SK-N-SH (cell line): ENCODE results near the gene SHROOM2. TPM values are rescaled to one million over a fixed set of nuclear protein-coding genes. Genes with fewer than 3 reads are reported as not detected.

ENCODE experiments used
- CTCF ChIA-PET: fragments of 300-600, 350-600 bp; formaldehyde crosslinking; extraction: SDS; loops from one replicate; lab custom pipeline; 2021; lab: Yijun Ruan, JAX
- POLR2A ChIA-PET: fragments of 350-600 bp; sonication (Branson Sonifier 250); formaldehyde crosslinking; extraction: SDS; loops from one replicate; lab custom pipeline; 2020; ENCODE audit warnings: antibody characterized with exemption, inconsistent platforms; lab: Yijun Ruan, JAX
- DNase-seq: peaks from one replicate; pipeline ENCODE4 v3.0.0; 2012
- H2AFZ ChIP-seq: fragments of 200-600 bp; sonication (generic); 2 replicates; pipeline ENCODE4 v1.8.1; 2016; ENCODE audit warnings: antibody characterized with exemption, mild to moderate bottlenecking, low read depth
- H3F3A ChIP-seq: fragments of 200-600 bp; sonication (generic); replicated peaks from 2 replicates; pipeline ENCODE3; 2016; ENCODE audit warnings: antibody characterized with exemption, mild to moderate bottlenecking; ENCODE audit not compliant: insufficient read depth
- H3K27ac ChIP-seq, 2 experiments: fragments of 200-500 bp in 1 of 2; fragments of 200-600 bp in 1 of 2; sonication (Bioruptor generic) in 1 of 2; sonication (generic), shearing (Covaris generic) in 1 of 2; 2 replicates each; pipeline versions ENCODE4 v1.5.1 to v1.6.1; 2014 to 2016; ENCODE audit warnings: low read depth in 2 of 2, inconsistent platforms in 1 of 2, low read length in 1 of 2, mild to moderate bottlenecking in 1 of 2, mixed read lengths in 1 of 2
- H3K27me3 ChIP-seq: fragments of 200-600 bp; sonication (generic), shearing (Covaris generic); 2 replicates; pipeline ENCODE4 v1.6.1; 2016; ENCODE audit warnings: mixed run types; ENCODE audit not compliant: insufficient read depth
- H3K36me3 ChIP-seq, 2 experiments: fragments of 200-500 bp in 1 of 2; fragments of 200-600 bp in 1 of 2; sonication (Bioruptor generic) in 1 of 2; sonication (generic) in 1 of 2; replicated peaks in 1 of 2; 2 replicates each; pipeline versions ENCODE3 to v1.5.1; 2014 to 2016; ENCODE audit warnings: low read length in 1 of 2, mild to moderate bottlenecking in 1 of 2; ENCODE audit not compliant: insufficient read depth in 2 of 2, control insufficient read depth in 1 of 2
- H3K4me1 ChIP-seq, 2 experiments: fragments of 200-500 bp in 1 of 2; fragments of 200-600 bp in 1 of 2; sonication (Bioruptor generic) in 1 of 2; sonication (generic), shearing (Covaris generic) in 1 of 2; 2 replicates each; pipeline versions ENCODE4 v1.5.1 to v1.6.1; 2014 to 2016; ENCODE audit warnings: low read depth in 1 of 2, low read length in 1 of 2, mixed run types in 1 of 2; ENCODE audit not compliant: insufficient read depth in 2 of 2, control insufficient read depth in 1 of 2
- H3K4me2 ChIP-seq: fragments of 200-600 bp; sonication (generic), shearing (Covaris generic); 2 replicates; pipeline ENCODE4 v1.6.1; 2017; ENCODE audit warnings: mixed run types
- H3K4me3 ChIP-seq, 2 experiments: fragments of 200-500 bp in 1 of 2; fragments of 200-600 bp in 1 of 2; sonication (Bioruptor generic) in 1 of 2; sonication (generic), shearing (Covaris generic) in 1 of 2; 2 replicates each; pipeline versions ENCODE4 v1.5.1 to v1.8.1; 2014 to 2016; ENCODE audit warnings: low read depth in 2 of 2, inconsistent platforms in 1 of 2, low read length in 1 of 2, mild to moderate bottlenecking in 1 of 2, mixed read lengths in 1 of 2, moderate library complexity in 1 of 2
- H3K79me2 ChIP-seq: fragments of 200-600 bp; sonication (generic); 2 replicates; pipeline ENCODE4 v1.8.1; 2017; ENCODE audit warnings: mild to moderate bottlenecking; ENCODE audit not compliant: insufficient read depth
- H3K9ac ChIP-seq: fragments of 200-600 bp; sonication (generic); 2 replicates; pipeline ENCODE4 v1.6.1; 2017; ENCODE audit warnings: mixed run types
- H3K9me2 ChIP-seq: fragments of 200-600 bp; sonication (generic); 2 replicates; pipeline ENCODE4 v1.6.1; 2017; ENCODE audit warnings: mixed run types
- H3K9me3 ChIP-seq: fragments of 200-600 bp; sonication (generic); 2 replicates; pipeline ENCODE4 v1.6.1; 2017; ENCODE audit warnings: mixed run types, mild to moderate bottlenecking, moderate library complexity
- H4K20me1 ChIP-seq: fragments of 200-600 bp; sonication (generic); 2 replicates; pipeline ENCODE4 v1.6.1; 2017; ENCODE audit warnings: mild to moderate bottlenecking, mixed run types; ENCODE audit not compliant: insufficient read depth
- ELF1 ChIP-seq: IDR thresholded peaks from 2 replicates; pipeline ENCODE4 v1.4.0; 2012
- EZH2phosphoT487 ChIP-seq: fragments of 200-600 bp; sonication (generic); IDR thresholded peaks from 2 replicates; pipeline ENCODE4 v1.6.1; 2017; ENCODE audit warnings: low read depth, mixed run types, mild to moderate bottlenecking, antibody characterized with exemption, moderate library complexity, borderline replicate concordance
- FOXJ3 ChIP-seq: sonication (generic); formaldehyde crosslinking; IDR thresholded peaks from 2 replicates; pipeline ENCODE4 v1.5.1; 2020; ENCODE audit warnings: mild to moderate bottlenecking, missing genetic modification reagents
- FOXM1 ChIP-seq: IDR thresholded peaks from 2 replicates; pipeline ENCODE4 v1.4.0; 2012; ENCODE audit warnings: low read depth, mild to moderate bottlenecking
- GABPA ChIP-seq: IDR thresholded peaks from 2 replicates; pipeline ENCODE4 v1.4.0; 2012; ENCODE audit warnings: low read depth, mild to moderate bottlenecking
- MXI1 ChIP-seq: IDR thresholded peaks from 2 replicates; pipeline ENCODE4 v1.6.1; 2012; ENCODE audit warnings: mild to moderate bottlenecking, low read depth, low read length, improper control_type of control experiment
- NRF1 ChIP-seq: IDR thresholded peaks from 2 replicates; pipeline ENCODE4 v1.6.1; 2012; ENCODE audit warnings: low read depth, mild to moderate bottlenecking, low read length
- POLR2AphosphoS5 ChIP-seq: IDR thresholded peaks from 2 replicates; pipeline ENCODE4 v1.6.1; 2012; ENCODE audit warnings: low read depth, low read length
- TAF1 ChIP-seq: IDR thresholded peaks from 2 replicates; pipeline ENCODE4 v1.6.1; 2012; ENCODE audit warnings: low read depth, mild to moderate bottlenecking, low read length, moderate library complexity, borderline replicate concordance
- TEAD4 ChIP-seq: IDR thresholded peaks from 2 replicates; pipeline ENCODE4 v1.4.0; 2012; ENCODE audit warnings: mild to moderate bottlenecking, borderline replicate concordance; ENCODE audit not compliant: insufficient read depth
- WGBS: methylation state at CpG from one replicate; pipeline ENCODE4 v1.1.6; 2017; ENCODE audit warnings: low lambda C conversion rate; 5-methylcytosine and 5-hydroxymethylcytosine counted together
- polyA plus RNA-seq, 3 experiments: library from polyadenylated mRNA; depleted of rRNA; stranded (reverse); fragments of >200 nt; gene quantifications; 2 replicates each; pipeline ENCODE4 v1.2.3, GENCODE V29; 2012
- TF ChIP-seq, protein P1 (sequence below): IDR thresholded peaks from 2 replicates; pipeline ENCODE4; 2012
- TF ChIP-seq, protein P2 (sequence below): fragments of 150-350 bp; IDR thresholded peaks from 2 replicates; pipeline ENCODE4 v1.6.1; 2016; ENCODE audit warnings: mild to moderate bottlenecking, low read depth, low read length
- TF ChIP-seq, protein P3 (sequence below): IDR thresholded peaks from 2 replicates; pipeline ENCODE4 v1.4.0; 2012; ENCODE audit warnings: low read depth, borderline replicate concordance
- TF ChIP-seq, protein P4 (sequence below): fragments of 150-350 bp; IDR thresholded peaks from 2 replicates; pipeline ENCODE4 v1.6.1; 2017; ENCODE audit warnings: antibody characterized with exemption, low read length, low read depth, borderline replicate concordance
- TF ChIP-seq, protein P5 (sequence below): IDR thresholded peaks from 2 replicates; pipeline ENCODE4 v1.6.1; 2012; ENCODE audit warnings: mild to moderate bottlenecking, low read depth, low read length, moderate library complexity

Gene SHROOM2
- polyA plus RNA-seq, 1 of the 3 experiments (the other 2 are of a cell fraction): not detected

DNA sequence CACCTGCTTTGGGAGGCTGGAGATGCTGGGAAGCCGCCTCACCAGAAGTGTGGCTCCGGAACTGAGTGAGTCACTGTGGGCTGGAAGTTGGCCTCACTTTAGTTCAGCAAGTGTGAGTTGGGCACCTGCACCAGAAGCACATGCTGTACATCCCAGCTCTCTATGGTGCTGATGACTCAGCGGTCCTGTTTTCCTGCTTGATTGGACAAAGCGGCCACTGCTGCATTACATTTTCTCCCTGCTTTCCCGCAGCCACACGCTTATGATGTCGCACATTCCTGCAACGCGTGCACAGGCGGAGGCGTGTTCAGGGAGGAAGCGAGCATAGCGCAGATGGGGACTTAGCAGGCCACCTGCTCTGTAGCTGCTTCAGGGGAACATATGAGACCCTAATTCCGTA lies 154.2 kb downstream of the SHROOM2 start (continued):
- TF ChIP-seq, protein P1, sequence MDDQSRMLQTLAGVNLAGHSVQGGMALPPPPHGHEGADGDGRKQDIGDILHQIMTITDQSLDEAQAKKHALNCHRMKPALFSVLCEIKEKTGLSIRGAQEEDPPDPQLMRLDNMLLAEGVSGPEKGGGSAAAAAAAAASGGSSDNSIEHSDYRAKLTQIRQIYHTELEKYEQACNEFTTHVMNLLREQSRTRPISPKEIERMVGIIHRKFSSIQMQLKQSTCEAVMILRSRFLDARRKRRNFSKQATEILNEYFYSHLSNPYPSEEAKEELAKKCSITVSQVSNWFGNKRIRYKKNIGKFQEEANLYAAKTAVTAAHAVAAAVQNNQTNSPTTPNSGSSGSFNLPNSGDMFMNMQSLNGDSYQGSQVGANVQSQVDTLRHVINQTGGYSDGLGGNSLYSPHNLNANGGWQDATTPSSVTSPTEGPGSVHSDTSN: no peak
- TF ChIP-seq, protein P2, sequence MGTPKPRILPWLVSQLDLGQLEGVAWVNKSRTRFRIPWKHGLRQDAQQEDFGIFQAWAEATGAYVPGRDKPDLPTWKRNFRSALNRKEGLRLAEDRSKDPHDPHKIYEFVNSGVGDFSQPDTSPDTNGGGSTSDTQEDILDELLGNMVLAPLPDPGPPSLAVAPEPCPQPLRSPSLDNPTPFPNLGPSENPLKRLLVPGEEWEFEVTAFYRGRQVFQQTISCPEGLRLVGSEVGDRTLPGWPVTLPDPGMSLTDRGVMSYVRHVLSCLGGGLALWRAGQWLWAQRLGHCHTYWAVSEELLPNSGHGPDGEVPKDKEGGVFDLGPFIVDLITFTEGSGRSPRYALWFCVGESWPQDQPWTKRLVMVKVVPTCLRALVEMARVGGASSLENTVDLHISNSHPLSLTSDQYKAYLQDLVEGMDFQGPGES: no peak

DNA sequence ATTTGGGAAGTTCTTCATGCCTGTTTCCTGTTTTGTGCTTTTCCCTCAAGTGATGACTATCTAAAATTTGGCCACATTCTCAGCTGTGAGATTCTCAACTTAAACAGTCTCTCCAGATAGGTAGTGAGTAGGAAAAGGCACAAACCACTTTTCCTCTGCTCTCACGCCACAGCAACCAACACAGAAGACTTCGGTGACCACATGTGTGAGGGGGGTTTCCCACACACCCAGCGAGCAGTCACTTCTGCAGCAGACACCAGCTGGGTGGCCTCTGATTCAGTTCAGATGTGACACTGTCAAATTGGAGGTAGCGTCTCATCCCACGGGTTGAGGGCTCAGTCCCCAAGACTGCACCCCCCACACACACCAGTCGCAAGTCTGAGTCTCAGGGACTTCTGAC lies 155.9 kb downstream of the SHROOM2 start:
- Histone ChIP-seq H3K9ac (no peak overlapping the region), H3K79me2 (no peaks in the 10 kb centered on the region), H3K9me2 (no peaks in the 10 kb centered on the region), H3K4me3 (no peak overlapping the region), H4K20me1 (no peaks in the 10 kb centered on the region), H3K27ac (no peak overlapping the region), H2AFZ (no peak overlapping the region), H3K4me2 (no peak overlapping the region), H3K9me3 (no peaks in the 10 kb centered on the region), H3F3A (no peaks in the 10 kb centered on the region), H3K27me3 (no peaks in the 10 kb centered on the region), H3K4me1 (no peaks in the 10 kb centered on the region), H3K36me3 (no peaks in the 10 kb centered on the region)
- no peak for TF ChIP-seq EZH2phosphoT487
- TF ChIP-seq, protein P3, sequence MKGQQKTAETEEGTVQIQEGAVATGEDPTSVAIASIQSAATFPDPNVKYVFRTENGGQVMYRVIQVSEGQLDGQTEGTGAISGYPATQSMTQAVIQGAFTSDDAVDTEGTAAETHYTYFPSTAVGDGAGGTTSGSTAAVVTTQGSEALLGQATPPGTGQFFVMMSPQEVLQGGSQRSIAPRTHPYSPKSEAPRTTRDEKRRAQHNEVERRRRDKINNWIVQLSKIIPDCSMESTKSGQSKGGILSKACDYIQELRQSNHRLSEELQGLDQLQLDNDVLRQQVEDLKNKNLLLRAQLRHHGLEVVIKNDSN: no peak
- TF ChIP-seq, protein P4, sequence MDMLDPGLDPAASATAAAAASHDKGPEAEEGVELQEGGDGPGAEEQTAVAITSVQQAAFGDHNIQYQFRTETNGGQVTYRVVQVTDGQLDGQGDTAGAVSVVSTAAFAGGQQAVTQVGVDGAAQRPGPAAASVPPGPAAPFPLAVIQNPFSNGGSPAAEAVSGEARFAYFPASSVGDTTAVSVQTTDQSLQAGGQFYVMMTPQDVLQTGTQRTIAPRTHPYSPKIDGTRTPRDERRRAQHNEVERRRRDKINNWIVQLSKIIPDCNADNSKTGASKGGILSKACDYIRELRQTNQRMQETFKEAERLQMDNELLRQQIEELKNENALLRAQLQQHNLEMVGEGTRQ: no peak
- no peak for TF ChIP-seq FOXJ3
- no peak for TF ChIP-seq ELF1
- no peak for TF ChIP-seq FOXM1
- no peak for TF ChIP-seq GABPA
- no peak for TF ChIP-seq TAF1
- TF ChIP-seq, protein P5, sequence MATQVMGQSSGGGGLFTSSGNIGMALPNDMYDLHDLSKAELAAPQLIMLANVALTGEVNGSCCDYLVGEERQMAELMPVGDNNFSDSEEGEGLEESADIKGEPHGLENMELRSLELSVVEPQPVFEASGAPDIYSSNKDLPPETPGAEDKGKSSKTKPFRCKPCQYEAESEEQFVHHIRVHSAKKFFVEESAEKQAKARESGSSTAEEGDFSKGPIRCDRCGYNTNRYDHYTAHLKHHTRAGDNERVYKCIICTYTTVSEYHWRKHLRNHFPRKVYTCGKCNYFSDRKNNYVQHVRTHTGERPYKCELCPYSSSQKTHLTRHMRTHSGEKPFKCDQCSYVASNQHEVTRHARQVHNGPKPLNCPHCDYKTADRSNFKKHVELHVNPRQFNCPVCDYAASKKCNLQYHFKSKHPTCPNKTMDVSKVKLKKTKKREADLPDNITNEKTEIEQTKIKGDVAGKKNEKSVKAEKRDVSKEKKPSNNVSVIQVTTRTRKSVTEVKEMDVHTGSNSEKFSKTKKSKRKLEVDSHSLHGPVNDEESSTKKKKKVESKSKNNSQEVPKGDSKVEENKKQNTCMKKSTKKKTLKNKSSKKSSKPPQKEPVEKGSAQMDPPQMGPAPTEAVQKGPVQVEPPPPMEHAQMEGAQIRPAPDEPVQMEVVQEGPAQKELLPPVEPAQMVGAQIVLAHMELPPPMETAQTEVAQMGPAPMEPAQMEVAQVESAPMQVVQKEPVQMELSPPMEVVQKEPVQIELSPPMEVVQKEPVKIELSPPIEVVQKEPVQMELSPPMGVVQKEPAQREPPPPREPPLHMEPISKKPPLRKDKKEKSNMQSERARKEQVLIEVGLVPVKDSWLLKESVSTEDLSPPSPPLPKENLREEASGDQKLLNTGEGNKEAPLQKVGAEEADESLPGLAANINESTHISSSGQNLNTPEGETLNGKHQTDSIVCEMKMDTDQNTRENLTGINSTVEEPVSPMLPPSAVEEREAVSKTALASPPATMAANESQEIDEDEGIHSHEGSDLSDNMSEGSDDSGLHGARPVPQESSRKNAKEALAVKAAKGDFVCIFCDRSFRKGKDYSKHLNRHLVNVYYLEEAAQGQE: no peak
- TF ChIP-seq TEAD4: no peak
- no peak for TF ChIP-seq MXI1
- no peak for TF ChIP-seq POLR2AphosphoS5
- no peak for TF ChIP-seq NRF1
- CTCF ChIA-PET: no interaction called here
- no peak for DNase-seq
- WGBS: 21% methylated on average over 6 of the region's 6 CpGs
- POLR2A ChIA-PET: no interaction called here
